GM15510 (cell line): ENCODE data around the gene IL17RC.

Source experiments
- POLR2A ChIP-seq: IDR thresholded peaks from 3 replicates; pipeline ENCODE4 v1.6.1; 2011; ENCODE audit warnings: borderline replicate concordance; ENCODE audit not compliant: insufficient read length; ENCODE audit errors: extremely low read depth

IL17RC gene

DNA sequence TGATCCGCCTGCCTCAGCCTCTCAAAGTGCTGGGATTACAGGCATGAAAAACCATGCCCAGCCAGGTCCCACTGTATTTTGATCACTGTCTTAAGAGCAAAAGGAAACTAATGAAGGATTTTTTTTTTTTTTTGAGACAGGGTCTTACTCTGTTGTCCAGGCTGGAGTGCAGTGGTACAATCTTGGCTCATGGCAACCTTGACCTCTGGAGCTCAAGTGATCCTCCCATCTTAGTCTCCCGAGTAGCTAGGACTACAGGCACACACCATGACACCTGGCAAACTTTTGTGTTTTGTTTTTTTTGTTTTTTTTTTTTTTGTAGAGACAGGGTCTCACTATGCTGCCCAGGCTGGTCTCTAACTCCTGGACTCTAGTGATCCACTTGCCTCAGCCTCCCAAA, 63.4 kb downstream of the IL17RC start:
- TF ChIP-seq POLR2A = no peak
